ENCODE results near the gene ISLR2. TPM values are rescaled to one million over a fixed set of nuclear protein-coding genes. Genes with fewer than 3 reads are reported as not detected.
"Not testable (repeated sequence)": the region's sequence is repeated elsewhere in the genome, so short reads cannot be mapped to it uniquely, and the experiment has no call there.

Gene ISLR2, protein sequence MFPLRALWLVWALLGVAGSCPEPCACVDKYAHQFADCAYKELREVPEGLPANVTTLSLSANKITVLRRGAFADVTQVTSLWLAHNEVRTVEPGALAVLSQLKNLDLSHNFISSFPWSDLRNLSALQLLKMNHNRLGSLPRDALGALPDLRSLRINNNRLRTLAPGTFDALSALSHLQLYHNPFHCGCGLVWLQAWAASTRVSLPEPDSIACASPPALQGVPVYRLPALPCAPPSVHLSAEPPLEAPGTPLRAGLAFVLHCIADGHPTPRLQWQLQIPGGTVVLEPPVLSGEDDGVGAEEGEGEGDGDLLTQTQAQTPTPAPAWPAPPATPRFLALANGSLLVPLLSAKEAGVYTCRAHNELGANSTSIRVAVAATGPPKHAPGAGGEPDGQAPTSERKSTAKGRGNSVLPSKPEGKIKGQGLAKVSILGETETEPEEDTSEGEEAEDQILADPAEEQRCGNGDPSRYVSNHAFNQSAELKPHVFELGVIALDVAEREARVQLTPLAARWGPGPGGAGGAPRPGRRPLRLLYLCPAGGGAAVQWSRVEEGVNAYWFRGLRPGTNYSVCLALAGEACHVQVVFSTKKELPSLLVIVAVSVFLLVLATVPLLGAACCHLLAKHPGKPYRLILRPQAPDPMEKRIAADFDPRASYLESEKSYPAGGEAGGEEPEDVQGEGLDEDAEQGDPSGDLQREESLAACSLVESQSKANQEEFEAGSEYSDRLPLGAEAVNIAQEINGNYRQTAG
- polyA plus RNA-seq (ENCODE audit: insufficient read length in 3 of 3), result under 1 TPM; 0.54 to 0.75 (median 0.67) TPM

DNA sequence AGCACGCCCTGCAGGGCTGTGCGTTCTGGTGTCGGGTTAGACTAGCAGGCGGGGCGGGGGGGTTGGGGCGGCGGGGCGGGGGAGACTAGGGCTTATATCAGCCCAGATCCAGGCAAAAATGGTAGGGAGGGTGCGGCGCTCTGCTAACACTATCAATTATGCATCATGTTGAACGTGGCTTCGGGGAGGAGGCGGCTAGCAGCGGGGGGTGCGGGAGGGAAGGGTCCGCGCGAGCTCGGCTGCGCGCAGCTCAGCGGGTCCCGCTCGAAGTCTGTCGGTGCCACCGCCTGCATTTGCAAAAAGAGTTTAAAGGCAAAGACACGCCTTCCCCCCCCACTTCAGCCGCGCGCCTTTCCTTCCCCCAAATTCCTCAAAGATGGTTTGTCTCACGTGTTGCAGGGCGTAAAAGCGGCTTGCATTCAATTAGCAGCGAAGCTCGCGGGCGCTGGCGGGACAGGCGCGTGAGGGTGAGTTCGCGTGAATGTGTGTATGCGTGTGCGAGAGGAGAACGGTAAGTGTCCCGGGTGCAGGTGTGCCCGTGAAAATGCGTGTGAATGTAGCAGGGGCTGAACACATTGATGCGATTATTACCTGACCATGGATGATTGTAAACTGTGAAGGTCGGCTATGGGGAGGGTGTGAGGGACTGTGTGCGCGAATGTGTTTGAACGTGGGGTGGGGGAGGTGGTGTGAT, at the start of gene ISLR2:
ISLR2 (plus strand) TSS at position 432 of the 694 bp plus-strand sequence. CDS start 2,169 bp downstream, outside the sequence.
- no peak for DNase-seq (ENCODE audit: low read depth in 3 of 3, low spot score in 2 of 3)

GRCh38 chr15:74082450-74082849, 47.9 kb upstream of the ISLR2 start, which contains the start of gene GOLGA6A:
GOLGA6A (minus strand) TSS chr15:74082550; CDS start chr15:74082509, 41 bp downstream.
- DNase-seq (ENCODE audit: low read depth in 3 of 3, low spot score in 2 of 3), result not testable (repeated sequence)

- DNase-seq (ENCODE audit: low read depth in 3 of 3, low spot score in 2 of 3), result not testable (repeated sequence)
Measured at GRCh38 chr15:74094567-74094966, 35.8 kb upstream of the ISLR2 start.

DNA sequence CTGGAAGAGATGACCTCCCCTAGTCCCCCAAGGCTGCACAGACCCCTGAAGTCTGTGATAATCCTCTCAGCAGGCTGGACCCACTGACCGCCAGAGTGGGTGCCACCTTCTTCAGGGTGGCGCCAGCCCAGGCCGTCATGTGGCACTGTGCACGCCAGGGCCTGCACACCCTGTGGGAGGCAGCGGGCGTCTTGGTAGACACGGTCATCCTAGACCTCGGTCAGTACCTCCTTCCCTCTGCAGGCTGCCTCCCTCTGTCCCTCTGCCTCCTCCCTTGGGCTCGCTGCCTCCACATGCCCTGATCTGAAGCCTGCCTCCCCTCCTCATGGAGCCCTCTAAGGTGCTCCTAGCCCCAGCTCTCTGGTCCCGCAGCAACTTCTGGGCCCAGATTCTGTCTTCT, 34.8 kb upstream of the ISLR2 start:
- not testable (repeated sequence) for DNase-seq (ENCODE audit: low read depth in 3 of 3, low spot score in 2 of 3)

DNA sequence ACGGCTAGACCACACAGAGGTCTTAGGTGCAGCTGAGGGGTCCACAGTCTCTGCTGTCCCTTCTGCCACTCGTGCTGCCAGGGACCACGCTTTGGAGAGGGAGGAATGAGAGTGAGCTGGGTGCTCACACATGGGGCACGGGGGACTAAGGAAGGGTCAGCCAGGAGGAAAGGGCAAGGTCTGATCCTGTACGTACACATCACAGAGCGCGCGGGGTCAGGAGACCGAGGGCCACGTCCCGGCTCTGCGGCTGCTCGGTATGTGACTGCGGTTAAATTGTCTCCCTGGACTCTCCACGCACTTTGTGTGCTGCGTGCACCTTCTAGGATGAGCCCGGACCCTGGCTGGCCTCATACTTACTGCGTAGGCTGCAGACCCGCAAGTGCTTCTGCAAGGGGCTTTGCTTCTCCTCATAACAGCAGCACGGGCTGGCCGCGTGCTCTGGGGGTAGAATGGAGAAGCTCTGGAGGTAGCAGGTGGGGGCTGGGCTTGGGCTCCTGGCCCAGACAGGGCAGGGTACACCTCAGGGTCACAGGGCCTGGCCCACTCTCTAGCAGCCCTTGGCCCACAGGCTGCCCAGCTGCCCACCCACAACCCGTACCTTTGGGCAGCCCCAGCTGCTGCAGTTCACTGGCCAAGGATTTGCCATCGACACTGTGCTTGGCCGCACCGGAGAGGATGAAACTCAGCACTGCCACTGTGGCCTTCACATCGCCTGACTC, 33.5 kb upstream of the ISLR2 start:
- DNase-seq (ENCODE audit: low read depth in 3 of 3, low spot score in 2 of 3), result not testable (repeated sequence)

DNA sequence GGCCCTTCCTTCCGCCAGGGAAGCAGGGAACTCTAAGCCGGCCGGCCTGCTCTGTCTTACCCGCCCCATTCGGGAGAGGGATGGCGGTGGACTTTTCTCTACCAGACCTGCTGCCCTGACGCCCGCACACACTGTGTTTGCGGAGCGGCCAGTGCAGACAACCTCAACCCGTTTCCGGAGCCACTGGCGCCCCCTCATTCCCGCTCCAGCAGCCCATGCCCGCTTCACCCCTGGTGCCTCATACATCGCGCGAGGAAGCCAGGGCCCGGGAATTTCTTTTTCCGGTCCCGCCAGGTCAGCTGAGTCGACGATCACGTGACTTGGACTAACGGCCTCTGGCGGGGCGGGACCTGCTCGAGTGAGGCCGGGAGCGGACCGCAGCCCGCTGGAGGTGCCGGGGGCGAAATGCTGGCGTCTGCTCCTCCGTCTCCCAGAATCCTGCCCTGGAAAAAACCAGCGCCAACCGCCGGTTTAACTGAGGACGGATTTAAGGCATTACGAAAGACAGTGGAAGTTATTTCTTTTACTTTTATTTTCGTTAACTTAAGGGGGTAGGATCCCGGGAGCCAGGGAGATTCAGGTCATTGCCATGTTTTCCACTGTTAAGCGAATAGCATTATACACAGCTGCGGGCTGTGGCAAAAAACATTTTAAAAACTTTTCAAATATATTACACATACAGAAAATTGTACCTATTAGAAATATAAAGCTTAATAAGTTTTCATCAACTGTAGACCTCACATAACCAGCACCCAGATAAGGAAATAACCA, 30.2 kb upstream of the ISLR2 start:
- DNase-seq (ENCODE audit: low read depth in 3 of 3, low spot score in 2 of 3), result peak; percentile 62 to 82 (median 70)

DNA sequence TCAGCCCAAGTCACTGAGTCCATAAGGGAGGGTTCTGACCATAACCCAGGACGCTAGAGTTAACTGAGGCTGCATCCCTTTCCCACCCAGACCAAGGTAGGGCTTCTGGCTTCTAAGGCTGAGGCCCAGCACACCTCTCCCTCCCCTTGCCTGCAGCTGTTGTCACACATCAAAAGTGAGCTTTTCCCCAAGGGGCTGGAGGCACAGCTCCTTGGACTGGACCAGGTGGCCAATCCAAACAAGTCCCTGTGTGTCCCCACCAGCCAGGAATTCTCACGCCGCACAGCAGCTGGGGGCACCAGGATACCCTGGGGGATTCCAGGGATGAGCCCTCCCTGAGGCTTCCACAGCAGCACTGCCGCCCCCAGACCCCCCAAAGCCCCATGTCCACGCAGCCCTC, 22.3 kb upstream of the ISLR2 start:
- DNase-seq (ENCODE audit: low read depth in 3 of 3, low spot score in 2 of 3), result no peak

DNA sequence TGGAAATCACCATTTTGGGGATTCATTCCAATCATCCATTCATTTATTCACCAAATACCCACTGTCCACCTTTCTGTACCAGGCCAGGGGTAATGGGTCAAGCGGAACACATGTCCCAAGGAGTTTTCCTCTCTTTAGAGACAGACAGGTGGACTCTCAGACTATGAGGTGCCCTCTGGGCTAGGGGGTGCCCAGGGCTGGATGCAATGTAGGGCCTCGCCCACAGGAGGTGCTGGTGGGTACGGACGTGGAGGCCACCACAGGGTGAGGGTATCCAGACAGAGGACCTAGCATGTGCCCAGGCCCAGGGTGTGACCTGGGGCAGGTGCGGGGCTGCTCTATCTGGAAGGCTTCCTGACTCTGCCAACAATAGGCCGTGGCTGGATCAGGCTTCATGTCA, 21.8 kb upstream of the ISLR2 start:
- DNase-seq (ENCODE audit: low read depth in 3 of 3, low spot score in 2 of 3), result not testable (repeated sequence)

DNA sequence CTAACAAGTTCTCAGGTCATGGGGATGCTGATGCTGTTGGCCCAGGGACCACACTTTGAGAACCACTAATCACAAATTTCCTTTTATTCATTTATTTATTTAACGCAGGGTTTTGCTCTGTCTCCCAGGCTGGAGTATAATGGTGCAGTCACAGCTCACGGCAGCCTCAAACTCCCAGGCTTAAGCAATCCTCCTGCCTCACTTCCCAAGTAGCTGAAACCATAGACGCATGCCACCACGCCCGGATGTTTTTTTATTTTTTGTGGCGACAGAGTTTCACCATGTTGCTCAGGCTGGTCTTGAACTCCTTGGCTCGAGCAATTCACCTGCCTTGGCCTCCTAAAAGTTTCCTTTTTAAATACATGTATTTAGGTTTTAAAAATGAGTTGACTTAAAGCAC, 20.7 kb upstream of the ISLR2 start:
- DNase-seq (ENCODE audit: low read depth in 3 of 3, low spot score in 2 of 3), result no peak

DNA sequence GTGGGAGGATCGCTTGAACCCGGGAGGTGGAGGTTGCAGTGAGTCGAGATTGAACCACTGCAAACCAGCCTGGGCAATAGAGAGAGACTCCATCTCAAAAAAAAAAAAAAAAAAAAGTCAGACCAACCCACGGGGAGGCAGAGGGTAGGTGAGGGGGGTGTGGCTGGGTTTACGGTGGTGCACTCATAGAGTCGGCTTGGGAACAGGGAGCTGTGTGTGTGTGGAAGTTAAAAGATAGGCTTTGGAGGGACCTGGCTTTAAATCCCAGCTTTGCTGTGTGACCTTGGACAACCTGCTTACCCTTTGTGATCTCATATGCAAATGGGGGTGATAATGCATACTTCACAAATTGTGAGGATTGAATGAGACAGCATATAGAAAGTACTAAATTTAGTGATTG, 10.0 kb upstream of the ISLR2 start:
- DNase-seq (ENCODE audit: low read depth in 3 of 3, low spot score in 2 of 3), result no peak

DNA sequence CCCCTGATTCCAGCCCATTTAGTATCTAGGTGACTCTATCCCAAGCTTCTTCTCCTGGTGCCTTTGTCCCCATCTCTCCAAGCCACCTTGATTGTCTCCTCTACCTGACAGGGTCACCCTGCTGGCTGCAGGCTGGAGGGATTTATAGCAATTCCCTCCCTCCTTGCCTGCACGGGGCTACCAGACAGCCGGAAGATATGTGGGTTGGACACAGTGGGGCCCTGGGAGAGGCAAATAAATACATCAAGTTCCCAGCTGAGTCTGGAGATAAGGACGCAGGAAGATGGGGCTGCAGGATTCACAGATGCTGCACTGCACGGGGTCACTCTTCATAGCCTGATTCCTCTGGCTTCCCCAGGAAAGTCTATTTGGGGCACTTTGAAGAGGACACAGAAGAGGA, 9.3 kb upstream of the ISLR2 start:
- no peak for DNase-seq (ENCODE audit: low read depth in 3 of 3, low spot score in 2 of 3)

GRCh38 chr15:74121858-74122257, 8.5 kb upstream of the ISLR2 start:
- no peak for DNase-seq (ENCODE audit: low read depth in 3 of 3, low spot score in 2 of 3)

- DNase-seq (ENCODE audit: low read depth in 3 of 3, low spot score in 2 of 3), result no peak
Measured at GRCh38 chr15:74122403-74123130, 7.8 kb upstream of the ISLR2 start.

DNA sequence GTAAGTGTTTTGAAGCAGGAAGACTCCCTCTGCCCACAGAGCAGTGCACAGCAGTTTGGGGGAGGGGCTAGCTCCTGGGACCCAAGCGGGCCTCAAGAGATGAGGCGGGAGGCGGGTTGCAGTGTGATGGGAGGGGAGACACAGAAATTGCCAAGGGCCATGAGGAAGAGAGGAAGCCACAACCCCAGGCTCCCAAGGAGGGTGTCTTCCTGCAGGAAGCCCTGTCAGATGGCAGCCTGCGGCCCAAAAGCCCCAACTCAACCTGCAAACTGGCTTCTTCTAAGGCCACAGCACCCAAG, 7.3 kb upstream of the ISLR2 start:
- DNase-seq (ENCODE audit: low read depth in 3 of 3, low spot score in 2 of 3), result no peak

GRCh38 chr15:74123658-74124057, 6.7 kb upstream of the ISLR2 start:
- no peak for DNase-seq (ENCODE audit: low read depth in 3 of 3, low spot score in 2 of 3)

DNA sequence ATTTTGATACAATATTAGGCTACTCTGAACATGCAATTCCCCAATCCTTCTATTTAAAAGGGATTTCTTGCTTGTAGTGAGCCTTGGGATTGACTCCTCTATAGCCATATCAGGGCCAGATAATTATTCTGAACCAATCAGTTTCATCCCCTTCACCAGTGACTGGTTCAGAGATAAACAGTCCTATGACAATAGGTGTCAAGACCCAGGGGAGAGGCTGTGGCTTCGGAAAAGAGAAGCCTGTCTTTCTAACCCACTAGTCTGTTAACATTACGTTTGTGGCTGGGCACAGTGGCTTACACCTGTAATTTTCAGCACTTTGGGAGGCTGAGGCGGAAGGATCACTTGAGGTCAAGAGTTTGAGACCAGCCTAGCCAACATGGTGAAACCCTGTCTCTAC, 6.2 kb upstream of the ISLR2 start:
- no peak for DNase-seq (ENCODE audit: low read depth in 3 of 3, low spot score in 2 of 3)

DNA sequence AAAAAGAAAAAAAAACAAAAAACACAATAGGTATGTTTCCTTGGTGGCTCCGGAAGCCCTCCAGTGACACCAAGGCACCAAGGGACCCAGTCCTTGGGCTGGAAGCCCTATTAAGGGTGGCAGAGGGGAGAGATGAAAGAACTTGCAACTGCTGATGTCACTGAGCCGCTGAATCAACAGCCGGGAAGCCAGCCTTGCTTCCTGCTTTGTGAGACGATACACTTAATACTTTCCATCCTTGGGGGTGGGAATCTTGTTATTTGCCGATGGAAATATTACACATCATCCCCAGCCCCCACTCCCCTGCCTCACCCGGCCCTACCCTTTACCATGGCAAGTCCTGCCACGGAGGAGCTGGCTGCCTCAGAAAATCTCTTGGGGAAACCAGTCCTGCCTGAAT, 5.6 kb upstream of the ISLR2 start:
- no peak for DNase-seq (ENCODE audit: low read depth in 3 of 3, low spot score in 2 of 3)

DNA sequence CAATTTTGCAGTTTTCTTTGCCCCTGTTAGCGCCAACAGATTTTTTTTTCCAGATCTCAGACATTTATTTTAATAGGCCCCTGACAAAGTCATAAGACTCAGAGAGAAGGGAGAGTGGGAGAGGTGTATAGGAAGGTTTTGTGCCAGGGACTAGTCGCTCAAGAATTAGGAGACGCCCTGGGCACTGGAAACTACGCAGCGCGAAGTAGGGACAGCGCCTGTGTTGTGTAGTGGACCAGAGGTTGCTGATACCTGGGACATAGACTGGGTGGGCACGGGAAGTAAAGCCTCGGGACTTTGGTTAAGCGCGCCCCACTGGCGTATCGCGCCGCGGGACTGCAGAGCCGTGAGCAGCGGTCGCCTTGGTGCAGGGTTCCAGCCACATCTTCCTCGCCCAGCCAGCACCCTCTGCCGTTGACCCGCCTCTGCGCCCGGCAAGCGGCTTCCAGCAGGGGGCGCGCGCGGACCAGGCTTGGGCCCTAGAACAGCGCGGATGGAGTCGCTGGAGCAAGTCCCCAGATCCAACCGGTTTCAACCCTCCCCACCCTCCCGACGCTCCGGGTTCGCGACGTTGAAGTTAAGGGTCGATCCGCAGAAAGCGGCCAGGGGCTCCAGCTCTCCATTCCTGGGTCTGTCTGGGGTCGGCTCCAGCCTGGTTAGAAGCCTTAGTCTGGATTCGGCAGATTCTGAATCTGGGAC, 3.0 kb upstream of the ISLR2 start:
- DNase-seq (ENCODE audit: low read depth in 3 of 3, low spot score in 2 of 3), result peak in 1 of 3 donors; percentile 77
